Uterus (tissue), 2 donors: ENCODE data around the gene SLC35F5.

ENCODE experiments used
- CTCF ChIP-seq, 4 experiments: fragments of 200-600 bp in 2 of 4; fragments of 450-650 bp in 2 of 4; sonication (generic) in 2 of 4; IDR thresholded peaks; one replicate each; pipeline ENCODE4 v1.5.1; 2016 to 2019; ENCODE audit warnings: antibody characterized with exemption in 4 of 4, mild to moderate bottlenecking in 2 of 4, moderate library complexity in 1 of 4
- POLR2A ChIP-seq, 2 donors: fragments of 450-650 bp; IDR thresholded peaks; one replicate each; pipeline ENCODE4 v1.6.1; 2016; ENCODE audit warnings: antibody characterized with exemption in 2 of 2, mild to moderate bottlenecking in 1 of 2, moderate library complexity in 1 of 2

- TF ChIP-seq POLR2A (IDR thresholded peaks at IDR 0.05) (no peak), CTCF (IDR thresholded peaks at IDR 0.05) (no peak)
Observed at GRCh38 chr2:113780472-113780871, 24.0 kb upstream of the SLC35F5 start.
